Measurements from ENCODE around the gene NR6A1.

DNA sequence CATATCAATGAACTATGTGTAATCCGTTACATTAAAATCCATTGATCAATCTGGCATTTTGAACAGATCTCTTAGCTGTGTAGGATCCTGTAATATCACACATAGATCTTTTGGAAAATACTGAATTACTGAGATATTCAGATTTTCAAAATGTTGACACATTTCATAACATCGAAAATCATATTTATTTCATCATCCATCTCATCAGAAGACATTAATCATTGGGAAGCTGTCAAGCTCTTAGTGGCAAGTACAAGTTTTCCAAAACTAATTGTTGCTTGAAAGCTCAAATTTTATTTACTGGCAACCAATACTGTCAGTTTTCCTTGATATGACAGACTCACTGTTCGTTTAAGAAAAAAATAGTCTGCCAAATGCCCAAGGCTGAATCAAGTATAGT is 8.5 kb downstream of the NR6A1 start:
- TF ChIP-seq CTCF (IDR thresholded peaks at IDR 0.05; ENCODE audit: control extremely low read depth in 1 of 3, insufficient read depth in 1 of 3, low read depth in 1 of 3, low read length in 3 of 3): no peak
- TF ChIP-seq CEBPB (IDR thresholded peaks at IDR 0.05; ENCODE audit: low read depth, low read length): no peak
- TF ChIP-seq, protein P1, sequence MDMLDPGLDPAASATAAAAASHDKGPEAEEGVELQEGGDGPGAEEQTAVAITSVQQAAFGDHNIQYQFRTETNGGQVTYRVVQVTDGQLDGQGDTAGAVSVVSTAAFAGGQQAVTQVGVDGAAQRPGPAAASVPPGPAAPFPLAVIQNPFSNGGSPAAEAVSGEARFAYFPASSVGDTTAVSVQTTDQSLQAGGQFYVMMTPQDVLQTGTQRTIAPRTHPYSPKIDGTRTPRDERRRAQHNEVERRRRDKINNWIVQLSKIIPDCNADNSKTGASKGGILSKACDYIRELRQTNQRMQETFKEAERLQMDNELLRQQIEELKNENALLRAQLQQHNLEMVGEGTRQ (IDR thresholded peaks at IDR 0.05; ENCODE audit: low read length): no peak
- no peak for TF ChIP-seq SIRT6 (IDR thresholded peaks at IDR 0.05; ENCODE audit: low read length)
- no peak for TF ChIP-seq CREB1 (IDR thresholded peaks at IDR 0.05)
- no peak for TF ChIP-seq TCF12 (IDR thresholded peaks at IDR 0.05; ENCODE audit: low read depth, low read length)
- no peak for TF ChIP-seq POLR2A (IDR thresholded peaks at IDR 0.05; ENCODE audit: control extremely low read depth in 1 of 2, low read depth in 2 of 2, low read length in 2 of 2)
- TF ChIP-seq SP1 (IDR thresholded peaks at IDR 0.05; ENCODE audit: low read depth, low read length): no peak
- TF ChIP-seq EP300 (IDR thresholded peaks at IDR 0.05; ENCODE audit: borderline replicate concordance in 1 of 2, low read depth in 2 of 2, low read length in 2 of 2): no peak
- TF ChIP-seq EGR1 (IDR thresholded peaks at IDR 0.05; ENCODE audit: borderline replicate concordance, low read depth, low read length): no peak
- TF ChIP-seq KDM5A (IDR thresholded peaks at IDR 0.05; ENCODE audit: low read length): no peak
- no peak for TF ChIP-seq HDAC2 (IDR thresholded peaks at IDR 0.05; ENCODE audit: borderline replicate concordance in 1 of 2, low read depth in 2 of 2, low read length in 2 of 2)
- no peak for TF ChIP-seq RAD21 (IDR thresholded peaks at IDR 0.05 in 1 of 2, conservative IDR thresholded peaks at IDR 0.05 in 1 of 2; ENCODE audit: low read depth in 2 of 2, low read length in 2 of 2)

Measured in H1 (cell line).